GM19395 (cell line): Measurements from ENCODE around the gene HSD17B12.

Source experiments
- ATAC-seq: cut with Tn5 transposase; IDR thresholded peaks from one replicate; pipeline ENCODE4 v1.9.1; 2021; ENCODE audit warnings: mild to moderate bottlenecking, moderate library complexity; ENCODE audit not compliant: unreplicated experiment

Gene HSD17B12

GRCh38 chr11:43687120-43687791 is 6.7 kb downstream of the HSD17B12 start:
- ATAC-seq, result no peak

GRCh38 chr11:43688394-43688793 is 7.9 kb downstream of the HSD17B12 start:
- ATAC-seq, result no peak

GRCh38 chr11:43689167-43689566 is 8.6 kb downstream of the HSD17B12 start:
- no peak for ATAC-seq

GRCh38 chr11:43690929-43691725 is 10.6 kb downstream of the HSD17B12 start:
- no peak for ATAC-seq

- no peak for ATAC-seq
Observed at GRCh38 chr11:43691806-43692205, 11.3 kb downstream of the HSD17B12 start.

- ATAC-seq, result no peak
Observed at GRCh38 chr11:43693069-43693468, 12.5 kb downstream of the HSD17B12 start.

- peak; percentile 2 for ATAC-seq
Observed at GRCh38 chr11:43693731-43694130, 13.2 kb downstream of the HSD17B12 start.

GRCh38 chr11:43694477-43694876 is 13.9 kb downstream of the HSD17B12 start:
- ATAC-seq, result peak; percentile 60

- no peak for ATAC-seq
Observed at GRCh38 chr11:43697679-43698078, 17.1 kb downstream of the HSD17B12 start.

- no peak for ATAC-seq
Observed at GRCh38 chr11:43699870-43700269, 19.3 kb downstream of the HSD17B12 start.

GRCh38 chr11:43706631-43707030 is 26.1 kb downstream of the HSD17B12 start:
- no peak for ATAC-seq

GRCh38 chr11:43708776-43709175 is 28.2 kb downstream of the HSD17B12 start:
- ATAC-seq, result no peak

GRCh38 chr11:43709689-43710088 is 29.2 kb downstream of the HSD17B12 start:
- no peak for ATAC-seq

- no peak for ATAC-seq
Observed at GRCh38 chr11:43712676-43713075, 32.1 kb downstream of the HSD17B12 start.

GRCh38 chr11:43718373-43718772 is 37.8 kb downstream of the HSD17B12 start:
- ATAC-seq, result no peak

- ATAC-seq, result no peak
Observed at GRCh38 chr11:43723617-43724016, 43.1 kb downstream of the HSD17B12 start.

GRCh38 chr11:43732225-43732624 is 51.7 kb downstream of the HSD17B12 start:
- ATAC-seq, result no peak

- no peak for ATAC-seq
Observed at GRCh38 chr11:43734256-43734655, 53.7 kb downstream of the HSD17B12 start.

GRCh38 chr11:43735115-43735514 is 54.6 kb downstream of the HSD17B12 start:
- ATAC-seq, result no peak

GRCh38 chr11:43735961-43736360 is 55.4 kb downstream of the HSD17B12 start:
- no peak for ATAC-seq

GRCh38 chr11:43736502-43737200 is 56.1 kb downstream of the HSD17B12 start:
- ATAC-seq, result no peak

GRCh38 chr11:43737201-43737590 is 56.7 kb downstream of the HSD17B12 start:
- ATAC-seq, result no peak
